AG08395 (cell line): ENCODE measurements around the gene LHFPL2.

ENCODE experiments used
- DNase-seq: peaks from one replicate; pipeline ENCODE4 v3.0.0; 2012; ENCODE audit warnings: mixed read lengths, low spot score

LHFPL2 gene

DNA sequence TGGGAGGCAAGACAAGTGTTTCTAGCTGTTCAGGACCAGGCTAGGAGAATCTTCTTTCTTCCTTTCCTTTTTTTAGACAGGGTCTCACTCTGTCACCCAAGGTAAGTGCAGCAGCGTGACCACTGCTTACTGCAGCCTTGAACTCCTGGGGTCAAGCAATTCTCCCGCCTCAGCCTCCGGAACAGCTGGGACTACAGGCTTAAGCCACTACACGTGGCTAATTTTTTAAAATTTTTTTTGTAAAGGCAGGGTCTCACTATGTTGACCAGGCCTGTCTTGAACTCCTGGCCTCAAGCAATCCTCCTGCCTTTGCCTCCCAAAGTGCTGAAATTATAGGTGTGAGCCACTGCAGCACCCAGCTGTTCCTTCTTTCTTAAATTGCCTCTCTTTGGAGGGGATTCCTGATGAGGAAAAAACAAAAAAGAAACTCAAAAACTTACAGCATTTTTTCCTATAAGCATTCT lies 53.1 kb downstream of the LHFPL2 start:
- DNase-seq = no peak

DNA sequence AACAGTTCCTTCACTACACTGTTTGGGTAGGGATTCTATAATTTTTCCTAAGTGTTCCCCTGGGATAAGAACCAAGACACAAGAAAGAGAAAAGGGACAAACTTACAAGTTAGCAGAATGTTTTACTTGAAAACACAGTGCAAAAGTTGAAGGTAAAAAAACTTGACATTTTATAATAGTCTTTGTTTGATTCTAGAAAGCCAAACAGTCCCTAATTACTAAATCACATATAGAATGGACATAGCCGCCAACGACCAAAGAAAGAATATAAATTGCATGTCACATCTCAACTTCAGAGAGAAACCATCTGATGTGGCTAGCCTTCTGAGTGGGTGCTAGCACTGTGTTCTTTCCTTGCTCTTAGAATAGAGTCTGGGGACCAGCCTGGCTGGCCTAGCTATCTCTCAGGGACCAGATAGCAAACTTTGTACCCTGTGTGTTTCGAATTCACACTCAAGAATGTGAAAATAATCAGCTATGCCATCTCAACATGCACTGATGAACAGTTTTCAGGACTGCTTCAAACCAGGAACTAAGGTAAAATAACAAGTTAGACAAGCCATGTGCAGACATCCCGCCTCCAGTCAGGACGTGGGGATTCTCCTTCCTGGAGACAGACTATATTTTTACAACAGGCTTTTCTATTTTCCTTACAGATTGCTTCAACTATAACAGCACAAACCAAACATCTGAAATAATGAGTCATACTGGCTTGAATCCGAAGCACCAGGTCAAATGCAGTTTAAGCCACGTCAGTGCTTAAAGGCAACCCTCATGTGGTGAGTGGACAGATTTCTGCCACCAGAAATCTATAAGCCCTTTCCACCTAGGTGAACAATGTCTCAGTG lies 53.7 kb downstream of the LHFPL2 start:
- peak; percentile 93 for DNase-seq

DNA sequence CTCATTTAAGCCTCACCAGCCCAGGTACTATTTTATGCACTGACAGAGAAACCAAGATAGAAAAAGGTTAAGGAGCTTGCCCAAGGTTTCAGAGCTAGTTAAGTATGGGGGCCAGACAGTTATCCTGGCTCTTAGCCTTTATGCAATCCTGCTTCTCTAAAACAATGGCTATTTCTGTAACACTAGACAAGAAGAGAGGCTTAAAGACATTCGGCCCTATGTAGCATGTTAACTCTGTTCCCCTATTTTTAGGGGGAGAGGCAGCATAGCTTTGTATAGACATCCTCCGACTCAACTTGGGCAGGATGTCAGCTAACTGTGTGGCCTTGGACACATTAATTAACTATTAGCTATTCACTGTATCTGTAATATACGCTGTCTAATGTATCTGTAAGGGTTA lies 54.6 kb downstream of the LHFPL2 start:
- DNase-seq = no peak

DNA sequence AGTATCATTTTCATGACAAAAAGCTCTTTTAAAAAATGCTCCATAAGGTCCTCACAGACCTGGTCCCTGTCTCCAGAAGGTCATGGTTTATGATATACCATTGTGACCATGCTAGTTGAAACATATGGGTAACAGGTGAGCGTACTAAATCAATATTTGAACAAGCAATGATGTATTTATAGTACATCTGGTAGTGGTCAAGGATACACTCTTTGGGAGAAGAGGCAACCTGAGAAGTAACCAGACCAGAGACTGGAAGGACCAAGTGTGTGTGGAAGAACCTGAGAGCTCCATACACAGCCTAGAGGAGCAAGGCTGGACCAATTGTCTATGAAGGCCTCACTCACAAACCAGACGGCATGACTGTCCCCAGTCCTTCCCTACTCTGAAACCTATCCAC lies 55.1 kb downstream of the LHFPL2 start:
- no peak for DNase-seq

DNA sequence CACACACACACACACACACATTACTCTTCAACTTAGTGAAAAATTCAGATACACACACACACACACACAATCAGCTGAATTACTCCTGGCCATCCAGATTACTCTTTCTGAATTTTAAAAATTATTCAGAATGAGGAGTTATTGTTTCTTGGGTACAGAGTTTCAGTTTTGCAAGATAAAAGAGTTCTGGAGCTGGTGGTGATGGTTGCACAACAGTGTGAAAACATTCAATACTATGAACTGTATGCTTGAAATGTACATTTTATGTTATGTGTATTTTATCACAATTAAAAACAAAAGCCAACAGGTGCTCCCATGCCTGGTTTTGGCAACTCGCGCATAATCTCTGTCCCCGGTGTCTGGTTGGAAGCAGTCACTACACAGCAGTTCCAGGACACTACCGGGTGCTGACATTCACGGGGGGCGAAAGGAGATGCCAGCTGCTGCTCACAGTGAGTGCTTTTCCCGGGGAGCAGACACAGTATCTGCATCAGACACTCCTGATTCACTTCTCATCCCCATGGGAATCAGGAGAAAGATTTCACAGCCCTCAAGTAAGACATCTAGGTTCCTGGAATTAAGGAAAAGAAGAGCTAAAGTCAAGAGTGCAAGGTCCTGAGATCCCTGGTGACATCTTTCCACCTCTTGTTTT lies 55.7 kb downstream of the LHFPL2 start:
- DNase-seq = no peak

DNA sequence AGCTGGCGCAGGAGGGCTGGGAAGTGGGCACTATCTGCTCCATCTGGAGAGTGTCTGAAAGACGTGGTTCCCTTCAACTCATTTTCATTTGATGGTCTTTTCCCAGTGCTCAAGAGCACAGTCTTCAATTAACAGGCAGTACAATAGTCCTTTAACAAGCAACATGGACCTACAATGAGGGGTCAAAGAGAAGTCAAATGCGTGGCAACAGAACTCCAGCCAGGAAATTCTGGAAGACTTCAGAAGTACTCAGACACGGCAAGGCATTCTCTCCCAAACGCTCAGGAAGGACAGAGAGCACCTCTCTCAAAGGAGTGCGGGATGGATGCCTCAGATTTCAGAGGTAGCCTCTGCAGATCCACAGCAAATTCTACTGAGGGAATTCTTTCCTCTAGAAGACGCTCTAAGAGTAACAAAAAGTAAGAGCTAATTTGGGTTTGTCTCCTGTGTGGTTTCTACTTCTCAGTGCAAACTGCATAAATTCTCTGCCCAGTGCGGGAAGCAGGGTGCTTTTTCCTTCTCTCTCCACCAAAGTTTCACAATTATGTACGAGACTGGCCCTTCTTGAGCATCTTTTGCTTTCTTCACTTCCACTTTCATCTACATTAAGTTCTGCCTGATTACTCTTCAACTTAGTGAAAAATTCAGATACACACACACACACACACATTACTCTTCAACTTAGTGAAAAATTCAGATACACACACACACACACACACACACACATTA lies 56.4 kb downstream of the LHFPL2 start:
- DNase-seq = no peak

GRCh38 chr5:78591138-78591612 lies 57.4 kb downstream of the LHFPL2 start:
- peak; percentile 76 for DNase-seq

DNA sequence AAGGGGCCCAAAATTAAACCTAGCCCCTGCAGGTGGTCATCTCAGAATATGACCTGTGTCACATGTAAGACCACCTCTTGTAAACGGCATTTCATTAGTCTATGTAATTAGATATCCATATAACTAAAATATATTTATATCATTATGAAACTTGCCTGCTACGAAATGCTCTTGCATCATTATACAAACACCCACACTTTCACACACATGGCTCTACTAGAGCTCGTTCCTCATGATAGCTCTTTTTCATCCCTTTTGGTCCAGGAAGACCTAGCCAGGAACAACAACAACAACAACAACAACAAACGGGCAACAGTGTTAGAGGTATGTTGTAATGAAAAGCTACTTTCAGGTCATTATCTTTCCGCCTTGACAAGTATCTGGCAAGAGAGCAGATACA lies 58.6 kb downstream of the LHFPL2 start:
- DNase-seq = no peak

GRCh38 chr5:78588507-78588906 lies 60.1 kb downstream of the LHFPL2 start:
- DNase-seq = no peak

GRCh38 chr5:78587775-78588291 lies 60.7 kb downstream of the LHFPL2 start:
- no peak for DNase-seq

DNA sequence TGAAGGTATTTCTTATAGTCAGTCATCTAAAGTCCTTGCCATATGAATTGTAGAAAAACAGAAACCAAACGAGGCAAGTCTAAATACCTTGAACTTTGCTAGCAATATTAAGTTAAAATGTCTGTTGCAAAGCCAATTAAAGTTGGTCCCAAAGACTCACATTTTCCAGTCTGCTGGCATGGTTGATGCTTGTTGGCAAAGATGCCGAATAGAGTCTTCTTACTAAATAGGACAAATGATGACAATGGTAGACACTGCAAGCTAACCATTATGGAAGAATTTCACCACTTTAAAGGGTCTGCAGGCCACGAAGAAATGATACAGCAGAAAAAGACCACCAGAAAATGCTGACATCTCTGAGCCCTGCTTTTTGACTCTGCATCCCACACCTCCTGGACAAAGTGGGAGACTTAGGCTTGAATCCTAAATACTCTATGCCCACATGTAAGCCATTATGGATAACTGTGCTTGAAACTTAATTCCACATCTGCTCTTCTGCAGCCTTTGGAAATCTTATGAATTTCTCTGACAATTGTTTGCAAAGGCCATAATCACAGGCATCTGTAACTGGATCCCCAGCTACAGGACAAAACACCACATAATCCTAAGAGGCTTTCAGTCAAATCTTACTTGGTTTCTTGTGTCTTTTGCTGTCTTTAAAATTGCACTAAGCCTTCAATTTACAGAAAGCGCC lies 61.3 kb downstream of the LHFPL2 start:
- DNase-seq = no peak

- peak; percentile 94 for DNase-seq
These were observed 62.3 kb downstream of the LHFPL2 start for GRCh38 chr5:78586251-78586650.

- DNase-seq = no peak
These were observed 70.6 kb downstream of the LHFPL2 start for GRCh38 chr5:78578015-78578414.

DNA sequence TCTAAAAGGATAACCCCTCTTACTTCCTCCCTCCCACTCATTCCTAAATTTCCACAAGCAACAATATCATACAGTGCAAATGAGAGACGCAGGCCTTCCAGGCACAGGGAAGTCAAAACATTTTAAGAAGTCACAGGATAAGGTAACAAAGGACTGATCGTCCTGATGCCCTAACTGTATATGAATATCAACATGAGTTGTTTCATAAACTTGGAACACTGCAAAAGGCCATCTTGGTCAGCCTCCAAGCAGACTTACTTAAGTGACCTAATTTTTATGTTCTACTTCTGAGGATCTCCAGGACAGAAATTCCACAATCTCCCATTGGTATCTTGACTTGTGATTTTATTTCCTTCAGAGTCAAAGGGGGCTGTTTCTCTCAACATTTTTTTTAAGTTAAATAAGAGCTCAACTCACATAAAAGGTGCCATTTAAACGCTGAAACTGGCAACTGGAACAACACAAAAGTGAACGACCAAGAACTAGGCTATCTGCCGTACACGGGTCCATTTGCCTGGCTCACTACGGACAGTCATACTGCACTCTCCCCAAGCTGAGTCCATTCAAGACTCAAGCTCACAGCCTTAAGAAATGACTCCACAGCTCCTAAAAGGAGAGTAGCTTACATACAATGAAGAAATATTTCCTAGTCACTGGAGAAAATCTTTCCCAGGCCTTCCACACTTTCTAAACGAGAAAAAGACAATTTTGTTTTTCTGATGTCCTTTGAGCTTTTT lies 71.3 kb downstream of the LHFPL2 start:
- no peak for DNase-seq

DNA sequence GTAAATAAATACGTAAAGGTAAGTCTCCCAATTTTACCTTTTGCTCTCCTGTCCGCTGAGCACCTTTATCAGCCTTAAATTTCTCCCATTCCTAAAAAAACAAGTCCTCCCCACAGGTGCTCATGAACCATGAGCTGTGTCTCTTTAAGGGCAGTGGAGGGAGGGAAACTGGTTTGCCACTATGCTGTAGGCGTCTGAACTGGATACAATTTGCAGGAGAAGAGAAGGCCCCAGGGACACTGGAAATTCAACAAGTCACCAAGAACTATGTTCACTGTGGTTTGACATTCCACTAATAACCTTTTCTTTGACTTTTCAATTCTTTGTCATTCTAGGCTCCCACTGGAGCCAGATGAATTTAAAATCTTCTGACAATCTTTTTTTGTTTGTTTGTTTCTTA lies 72.2 kb downstream of the LHFPL2 start:
- no peak for DNase-seq

DNA sequence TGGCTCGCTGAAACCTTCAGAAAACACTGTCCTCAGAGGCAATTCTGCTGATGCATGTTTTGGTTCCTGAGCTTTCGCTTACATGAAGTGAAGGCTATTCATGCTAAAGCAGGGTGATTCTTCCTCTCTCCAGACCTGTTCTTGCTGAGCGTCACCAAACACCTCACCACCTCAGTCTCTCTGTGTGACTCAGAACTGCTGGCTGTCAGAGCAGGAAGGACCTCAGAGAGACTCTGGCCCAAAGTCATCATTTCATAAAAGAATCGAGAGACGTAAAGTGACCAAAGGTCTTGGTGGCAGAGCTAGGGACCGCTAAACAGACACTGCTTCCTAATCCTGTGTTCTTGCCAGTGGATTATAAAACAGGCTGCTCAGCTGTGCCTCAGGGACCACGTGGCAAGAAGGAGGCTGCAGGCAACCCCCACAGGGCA lies 73.8 kb downstream of the LHFPL2 start:
- no peak for DNase-seq

GRCh38 chr5:78574131-78574673 lies 74.4 kb downstream of the LHFPL2 start:
- DNase-seq = no peak

- DNase-seq = no peak
These were observed 75.3 kb downstream of the LHFPL2 start for GRCh38 chr5:78573318-78573717.

GRCh38 chr5:78570646-78571045 lies 77.9 kb downstream of the LHFPL2 start:
- DNase-seq = no peak

DNA sequence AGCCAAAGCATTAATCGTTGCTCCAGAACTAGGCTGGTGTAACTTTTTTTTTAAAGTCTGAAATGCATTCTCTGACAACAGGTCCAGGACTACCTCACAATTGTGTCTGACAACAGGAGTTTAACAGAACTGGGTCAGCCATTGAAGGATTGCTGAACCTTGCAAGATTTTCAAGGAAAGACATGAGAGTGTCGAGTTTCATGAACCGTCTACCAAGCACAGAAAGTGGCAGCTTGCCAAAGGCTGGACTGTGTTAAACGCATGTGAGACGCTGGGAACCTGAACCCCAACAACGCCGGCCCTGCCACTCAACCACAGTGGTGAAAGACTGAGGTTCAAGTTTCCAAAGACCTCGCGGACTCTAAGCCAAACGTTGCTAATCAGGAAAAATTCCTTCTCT lies 79.1 kb downstream of the LHFPL2 start:
- no peak for DNase-seq

DNA sequence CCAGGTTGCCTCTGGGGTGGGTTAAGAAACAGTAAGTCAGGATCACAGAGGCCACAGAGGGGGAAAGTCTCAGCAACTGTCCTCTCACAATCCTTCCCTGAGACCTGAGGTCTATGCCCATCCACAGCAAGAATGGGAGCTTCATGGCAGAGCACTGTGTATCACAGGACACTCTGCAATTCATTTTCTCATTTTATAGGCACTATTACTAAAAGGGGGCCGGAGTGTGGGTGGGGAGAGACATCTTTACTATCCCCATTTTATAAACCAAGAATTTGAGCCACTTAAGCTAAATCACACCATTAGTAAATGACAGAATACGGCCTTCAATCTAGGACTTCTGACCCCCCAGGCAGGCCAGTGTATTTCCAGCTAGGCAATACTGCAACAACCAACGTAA lies 79.9 kb downstream of the LHFPL2 start:
- no peak for DNase-seq
